AG10803 (cell line): Measurements from ENCODE around the gene DLX4.

ENCODE experiments used
- DNase-seq: peaks from one replicate; pipeline ENCODE4 v3.0.0; 2010; ENCODE audit warnings: low read depth
- H3K4me3 ChIP-seq: 2 replicates; pipeline ENCODE4 v1.5.1; 2011; ENCODE audit warnings: mild to moderate bottlenecking, low read length, control low read depth
- CTCF ChIP-seq: conservative IDR thresholded peaks from 2 replicates; pipeline ENCODE4 v1.5.1; 2011; ENCODE audit warnings: mild to moderate bottlenecking, low read length, control low read depth, inconsistent platforms

Gene DLX4

GRCh38 chr17:49963309-49963625, 5.7 kb upstream of the DLX4 start:
- DNase-seq: no peak
- H3K4me3 ChIP-seq: no peak overlapping the region
- no peak for TF ChIP-seq CTCF

GRCh38 chr17:49963626-49964302, 5.2 kb upstream of the DLX4 start:
- DNase-seq: no peak
- TF ChIP-seq CTCF: no peak
- H3K4me3 ChIP-seq: no peak overlapping the region

- no peak for DNase-seq
- no peak overlapping the region for H3K4me3 ChIP-seq
- no peak for TF ChIP-seq CTCF
These were observed 4.7 kb upstream of the DLX4 start for GRCh38 chr17:49964303-49964768.

GRCh38 chr17:49964769-49965523, 4.0 kb upstream of the DLX4 start:
- TF ChIP-seq CTCF: no peak
- H3K4me3 ChIP-seq: no peak overlapping the region
- no peak for DNase-seq

GRCh38 chr17:49965524-49965909, 3.5 kb upstream of the DLX4 start:
- no peak for DNase-seq
- no peak overlapping the region for H3K4me3 ChIP-seq
- TF ChIP-seq CTCF: no peak

GRCh38 chr17:49966767-49967166, 2.2 kb upstream of the DLX4 start:
- TF ChIP-seq CTCF: no peak
- no peak overlapping the region for H3K4me3 ChIP-seq
- DNase-seq: no peak

GRCh38 chr17:49967205-49967604, 1.8 kb upstream of the DLX4 start:
- no peak for DNase-seq
- H3K4me3 ChIP-seq: no peak overlapping the region
- no peak for TF ChIP-seq CTCF
